ENCODE measurements around the gene THAP2.

DNA sequence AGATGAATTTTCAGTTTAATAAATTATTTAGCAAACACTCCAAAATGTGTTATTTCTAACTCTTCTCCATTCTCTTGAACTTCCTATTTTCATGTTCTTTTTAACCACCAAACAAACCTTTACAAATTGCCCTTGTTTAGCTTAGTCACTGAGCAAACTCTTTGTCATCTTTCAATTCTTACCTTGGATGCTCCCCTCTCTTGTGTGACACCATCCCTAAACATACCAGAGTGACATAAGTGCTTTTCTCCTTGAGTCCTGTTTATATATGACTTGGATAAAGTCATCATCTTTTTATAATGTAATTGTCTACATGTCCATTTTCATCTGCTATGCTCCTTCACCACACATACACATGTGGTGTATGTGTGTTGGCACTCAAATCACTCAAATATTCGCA, 18.4 kb downstream of the THAP2 start:
- no peak for TF ChIP-seq POLR2AphosphoS5 (IDR thresholded peaks at IDR 0.05)
- TF ChIP-seq, protein P1, sequence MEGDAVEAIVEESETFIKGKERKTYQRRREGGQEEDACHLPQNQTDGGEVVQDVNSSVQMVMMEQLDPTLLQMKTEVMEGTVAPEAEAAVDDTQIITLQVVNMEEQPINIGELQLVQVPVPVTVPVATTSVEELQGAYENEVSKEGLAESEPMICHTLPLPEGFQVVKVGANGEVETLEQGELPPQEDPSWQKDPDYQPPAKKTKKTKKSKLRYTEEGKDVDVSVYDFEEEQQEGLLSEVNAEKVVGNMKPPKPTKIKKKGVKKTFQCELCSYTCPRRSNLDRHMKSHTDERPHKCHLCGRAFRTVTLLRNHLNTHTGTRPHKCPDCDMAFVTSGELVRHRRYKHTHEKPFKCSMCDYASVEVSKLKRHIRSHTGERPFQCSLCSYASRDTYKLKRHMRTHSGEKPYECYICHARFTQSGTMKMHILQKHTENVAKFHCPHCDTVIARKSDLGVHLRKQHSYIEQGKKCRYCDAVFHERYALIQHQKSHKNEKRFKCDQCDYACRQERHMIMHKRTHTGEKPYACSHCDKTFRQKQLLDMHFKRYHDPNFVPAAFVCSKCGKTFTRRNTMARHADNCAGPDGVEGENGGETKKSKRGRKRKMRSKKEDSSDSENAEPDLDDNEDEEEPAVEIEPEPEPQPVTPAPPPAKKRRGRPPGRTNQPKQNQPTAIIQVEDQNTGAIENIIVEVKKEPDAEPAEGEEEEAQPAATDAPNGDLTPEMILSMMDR (IDR thresholded peaks at IDR 0.05), result no peak
